Fibroblast of the conjunctiva (primary cell): ENCODE results near the gene RETREG3.
A peak's percentile ranks its signal among the peaks of the same experiment; 100 is the strongest.
"Not testable (repeated sequence)": the region's sequence is repeated elsewhere in the genome, so short reads cannot be mapped to it uniquely, and the experiment has no call there.

ENCODE experiments used
- DNase-seq: peaks from one replicate; pipeline ENCODE4 v3.0.0-alpha.2; 2010; ENCODE audit warnings: low read depth

Gene RETREG3

GRCh38 chr17:42571435-42572225, 37.5 kb downstream of the RETREG3 start:
- DNase-seq = no peak

DNA sequence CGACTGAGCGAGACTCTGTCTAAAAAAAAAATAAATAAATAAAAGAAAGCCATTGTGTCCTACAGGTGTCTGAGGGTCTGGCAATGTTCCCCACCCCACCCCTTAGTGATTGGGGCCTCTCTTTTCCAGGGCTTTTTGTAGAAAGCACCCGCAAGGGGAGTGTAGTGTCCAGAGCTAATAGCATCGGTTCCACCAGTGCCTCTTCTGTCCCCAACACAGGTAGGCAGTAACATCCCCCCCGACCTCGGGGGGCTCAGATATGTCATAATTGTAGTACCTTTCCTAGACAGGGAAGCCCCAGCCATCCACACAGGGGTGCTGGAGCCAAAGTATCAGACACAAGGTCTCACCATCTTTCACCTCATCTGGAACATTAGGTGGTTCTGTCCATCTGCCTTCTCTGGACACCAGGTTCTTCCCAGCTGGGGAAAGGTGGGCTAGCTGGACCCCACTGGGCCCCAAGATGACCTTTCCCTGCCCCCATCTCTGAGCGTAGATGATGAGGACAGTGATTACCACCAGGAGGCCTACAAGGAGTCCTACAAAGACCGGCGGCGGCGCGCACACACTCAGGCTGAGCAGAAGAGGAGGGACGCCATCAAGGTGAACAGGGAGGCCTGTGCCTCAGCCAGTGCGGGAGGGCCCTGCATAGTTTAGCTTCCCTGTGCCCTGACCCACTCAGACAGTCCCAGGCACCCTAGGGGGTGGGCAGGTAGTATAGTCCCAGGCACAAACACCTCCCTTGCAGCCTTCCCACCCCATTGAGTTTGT, 40.6 kb downstream of the RETREG3 start:
- DNase-seq = no peak

DNA sequence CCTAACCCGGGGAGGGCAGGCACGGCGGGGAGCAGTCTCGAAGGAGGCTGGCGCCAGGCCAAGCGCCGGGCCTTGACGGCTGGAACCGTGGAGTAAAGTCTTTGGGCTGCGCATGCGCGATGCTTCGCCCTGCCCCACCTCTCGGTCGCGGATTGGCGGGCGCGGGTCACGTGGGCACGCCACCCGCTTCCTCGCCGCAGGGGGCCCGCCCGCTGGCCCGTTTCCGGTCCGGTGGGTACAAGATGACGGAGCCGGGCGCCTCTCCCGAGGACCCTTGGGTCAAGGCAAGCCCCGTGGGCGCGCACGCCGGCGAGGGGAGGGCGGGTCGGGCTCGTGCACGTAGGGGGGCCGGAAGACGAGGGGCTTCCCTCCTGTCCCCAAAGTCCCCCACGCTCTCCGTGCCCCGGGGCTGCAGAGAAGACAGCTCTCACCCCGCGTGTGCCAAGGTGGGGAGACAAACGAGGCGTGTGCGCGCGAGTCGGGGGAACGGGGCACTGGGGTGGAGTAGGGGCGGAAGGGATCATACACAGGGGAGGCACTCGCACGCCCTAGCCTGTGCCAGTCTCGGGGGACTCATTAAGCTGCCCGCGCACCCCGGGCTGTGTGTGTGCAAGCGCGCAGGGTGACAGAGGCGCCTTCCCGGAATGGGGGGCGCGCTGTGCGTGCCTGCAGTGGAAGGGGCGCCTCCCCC, 42.1 kb downstream of the RETREG3 start, which contains the start of gene MLX:
Gene MLX (plus strand): TSS at position 218 of the 691 bp plus-strand sequence. CDS start 25 bp downstream, at position 243.
- peak; percentile 88 for DNase-seq

DNA sequence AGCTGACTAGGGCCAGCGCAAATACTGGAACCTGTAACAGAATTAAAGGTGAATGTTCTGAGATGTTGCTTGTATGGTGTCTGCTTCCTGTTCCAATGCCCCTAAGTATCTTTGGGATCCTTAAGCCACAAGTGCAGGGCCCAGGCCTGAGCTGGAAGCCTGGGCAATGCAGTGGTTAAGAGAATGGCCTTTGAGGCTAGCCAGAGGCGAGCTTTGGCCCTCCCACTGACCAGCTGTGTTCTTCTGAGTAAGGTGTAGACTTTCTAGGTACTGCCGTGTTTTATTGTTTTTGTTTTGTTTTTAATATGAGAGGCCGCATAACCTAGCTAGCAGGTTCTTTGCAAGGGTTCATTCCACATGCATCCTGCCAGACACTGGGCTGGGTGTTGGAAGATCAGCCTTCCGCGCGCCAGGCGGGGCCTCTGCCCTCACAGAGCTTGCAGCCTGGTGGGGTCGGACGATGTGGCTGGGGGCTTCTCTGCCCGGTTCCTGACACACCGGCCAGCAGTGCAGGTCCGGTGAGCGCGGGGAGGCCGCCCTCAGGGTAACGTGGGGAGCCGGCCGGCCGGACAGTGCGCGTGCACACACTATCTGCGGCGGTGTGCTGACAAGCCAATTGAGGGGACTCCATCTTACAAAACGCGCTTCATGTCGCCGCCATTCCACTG, 42.8 kb downstream of the RETREG3 start:
- no peak for DNase-seq

- no peak for DNase-seq
Observed at GRCh38 chr17:42565523-42566214, 43.5 kb downstream of the RETREG3 start.

DNA sequence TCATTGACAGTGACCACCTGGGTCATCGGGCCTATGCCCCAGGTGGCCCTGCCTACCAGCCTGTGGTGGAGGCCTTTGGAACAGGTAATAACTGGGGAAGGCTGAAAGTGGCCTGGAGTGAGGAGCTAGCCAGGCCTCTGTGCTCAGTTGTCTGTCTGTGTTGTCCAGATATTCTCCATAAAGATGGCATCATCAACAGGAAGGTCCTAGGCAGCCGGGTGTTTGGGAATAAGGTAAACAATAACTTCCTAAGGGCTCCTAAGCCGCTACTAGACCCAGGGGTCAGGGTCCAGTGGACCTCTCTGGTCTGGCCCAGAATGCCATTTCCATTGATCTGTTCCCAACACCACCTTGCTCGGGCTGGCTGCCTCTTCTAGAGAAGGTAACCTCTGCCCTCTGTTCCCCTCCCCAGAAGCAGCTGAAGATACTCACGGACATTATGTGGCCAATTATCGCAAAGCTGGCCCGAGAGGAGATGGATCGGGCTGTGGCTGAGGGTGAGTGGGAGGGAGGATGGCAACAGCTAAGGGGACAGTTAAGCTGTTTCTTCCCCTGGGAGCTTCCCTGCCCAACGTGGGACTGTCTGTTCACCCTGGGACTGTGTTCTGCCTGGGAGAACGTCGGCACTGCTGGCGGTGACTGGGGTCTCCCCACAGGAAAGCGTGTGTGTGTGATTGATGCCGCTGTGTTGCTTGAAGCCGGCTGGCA, 44.2 kb downstream of the RETREG3 start:
- no peak for DNase-seq

DNA sequence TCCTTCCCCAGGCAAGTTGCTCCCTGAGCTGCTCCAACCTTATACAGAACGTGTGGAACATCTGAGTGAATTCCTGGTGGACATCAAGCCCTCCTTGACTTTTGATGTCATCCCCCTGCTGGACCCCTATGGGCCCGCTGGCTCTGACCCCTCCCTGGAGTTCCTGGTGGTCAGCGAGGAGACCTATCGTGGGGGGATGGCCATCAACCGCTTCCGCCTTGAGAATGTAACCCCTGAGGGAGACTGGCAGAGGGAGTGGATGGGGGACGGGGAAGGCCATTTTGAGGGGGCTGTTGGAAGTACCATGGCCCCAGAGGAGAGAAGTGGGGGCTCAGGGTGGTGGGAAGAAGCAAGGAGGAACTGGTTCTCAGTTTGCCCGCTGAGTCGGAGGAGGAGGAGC, 45.2 kb downstream of the RETREG3 start:
- no peak for DNase-seq

DNA sequence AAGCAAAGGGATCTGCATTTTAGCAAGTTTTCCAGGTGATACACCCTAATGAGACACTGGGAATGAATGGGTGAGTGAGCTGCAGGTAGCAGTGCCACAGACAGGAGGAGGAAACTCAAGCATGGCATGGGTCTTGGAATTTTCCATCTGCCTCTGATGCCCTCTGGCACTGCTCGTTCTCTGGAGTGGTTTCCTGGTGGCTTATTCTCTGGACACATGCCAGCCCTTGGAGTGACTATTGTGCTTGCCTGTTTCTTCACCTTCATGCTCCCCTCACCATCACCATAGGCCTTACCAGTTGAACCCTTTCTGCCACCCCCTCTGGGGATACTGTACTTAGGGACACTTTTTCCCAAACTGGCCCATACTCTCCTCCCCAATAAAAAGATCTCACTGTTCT, 45.6 kb downstream of the RETREG3 start:
- DNase-seq = no peak

DNA sequence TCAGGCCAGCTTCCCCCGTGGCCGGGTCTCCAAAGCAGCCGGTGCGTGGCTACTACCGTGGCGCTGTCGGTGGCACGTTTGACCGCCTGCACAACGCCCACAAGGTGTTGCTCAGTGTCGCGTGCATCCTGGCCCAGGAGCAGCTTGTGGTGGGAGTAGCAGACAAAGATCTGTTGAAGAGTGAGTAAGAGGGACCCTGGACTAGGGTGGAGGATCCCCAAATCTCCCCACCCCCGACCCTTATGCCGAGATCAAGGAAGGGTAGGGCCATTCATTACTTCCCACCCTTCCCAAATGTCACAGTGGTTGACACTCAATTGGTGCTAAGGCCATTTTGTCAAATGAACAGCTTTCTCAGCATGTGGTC, 46.0 kb downstream of the RETREG3 start:
- DNase-seq = no peak

DNA sequence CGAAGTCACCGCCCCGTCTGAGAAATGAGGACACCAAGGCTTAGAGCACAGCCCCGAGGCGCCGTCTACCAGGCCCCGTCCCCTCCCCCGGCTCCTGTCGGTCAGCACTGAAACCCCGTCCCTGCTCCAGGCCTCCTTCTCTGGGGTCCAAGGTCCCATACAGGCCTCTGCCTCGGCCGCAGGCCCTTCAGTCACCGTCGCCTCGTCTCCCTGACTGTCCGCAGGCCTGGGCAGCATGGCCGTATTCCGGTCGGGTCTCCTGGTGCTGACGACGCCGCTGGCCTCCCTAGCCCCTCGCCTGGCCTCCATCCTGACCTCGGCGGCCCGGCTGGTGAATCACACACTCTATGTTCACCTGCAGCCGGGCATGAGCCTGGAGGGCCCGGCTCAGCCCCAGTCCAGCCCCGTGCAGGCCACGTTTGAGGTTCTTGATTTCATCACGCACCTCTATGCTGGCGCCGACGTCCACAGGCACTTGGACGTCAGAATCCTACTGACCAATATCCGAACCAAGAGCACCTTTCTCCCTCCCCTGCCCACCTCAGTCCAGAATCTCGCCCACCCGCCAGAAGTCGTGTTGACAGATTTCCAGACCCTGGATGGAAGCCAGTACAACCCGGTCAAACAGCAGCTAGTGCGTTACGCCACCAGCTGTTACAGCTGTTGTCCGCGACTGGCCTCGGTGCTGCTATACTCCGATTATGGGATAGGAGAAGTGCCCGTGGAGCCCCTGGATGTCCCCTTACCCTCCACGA, 46.6 kb downstream of the RETREG3 start:
- no peak for DNase-seq

DNA sequence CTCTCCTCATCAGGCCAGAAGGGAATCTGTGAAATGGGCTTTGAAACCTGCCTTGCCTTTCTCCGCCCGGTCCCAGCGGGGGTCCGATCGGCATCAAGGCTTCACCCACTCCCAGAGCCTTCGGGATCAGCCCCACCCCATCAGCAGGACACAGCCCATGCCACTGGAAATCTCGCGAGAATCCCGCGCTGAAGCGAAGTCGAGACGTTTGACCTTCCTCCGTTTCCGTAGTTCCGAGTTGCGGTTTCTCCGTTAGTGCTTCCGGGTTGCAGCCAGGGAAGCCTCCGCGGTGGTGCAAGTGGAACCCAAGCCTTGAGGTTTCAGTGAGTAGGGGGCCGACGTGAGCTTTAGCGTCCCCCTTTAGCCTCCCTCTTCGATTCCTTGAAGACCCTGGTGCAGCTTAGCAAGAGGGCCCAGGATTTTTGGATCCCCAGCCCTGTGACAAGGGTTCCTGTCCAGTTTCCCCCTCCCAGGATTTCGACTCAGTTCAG, 47.2 kb downstream of the RETREG3 start, which contains the start of gene COASY:
Gene COASY (plus strand): TSS at position 252 of the 491 bp plus-strand sequence. CDS start 475 bp downstream, outside the sequence.
- DNase-seq = peak; percentile 96

DNA sequence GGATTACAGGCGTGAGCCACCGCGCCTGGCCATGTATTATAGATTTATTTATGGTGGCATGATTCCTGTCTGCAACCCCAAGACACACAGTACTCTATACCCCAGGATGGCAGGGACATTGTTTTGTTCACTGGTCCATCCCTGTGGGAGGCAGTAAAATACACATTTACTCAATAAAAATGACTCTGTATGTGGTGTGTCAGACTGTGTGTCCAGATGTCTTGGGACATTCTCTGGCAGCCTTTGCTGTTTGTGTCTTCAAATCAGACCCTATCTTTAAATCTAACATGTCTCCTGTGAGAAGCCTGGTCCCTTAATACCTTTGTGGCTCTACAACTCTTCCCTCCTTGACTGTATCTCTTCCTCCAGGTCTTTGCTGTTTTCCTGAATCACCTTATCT, 48.9 kb downstream of the RETREG3 start:
- no peak for DNase-seq

DNA sequence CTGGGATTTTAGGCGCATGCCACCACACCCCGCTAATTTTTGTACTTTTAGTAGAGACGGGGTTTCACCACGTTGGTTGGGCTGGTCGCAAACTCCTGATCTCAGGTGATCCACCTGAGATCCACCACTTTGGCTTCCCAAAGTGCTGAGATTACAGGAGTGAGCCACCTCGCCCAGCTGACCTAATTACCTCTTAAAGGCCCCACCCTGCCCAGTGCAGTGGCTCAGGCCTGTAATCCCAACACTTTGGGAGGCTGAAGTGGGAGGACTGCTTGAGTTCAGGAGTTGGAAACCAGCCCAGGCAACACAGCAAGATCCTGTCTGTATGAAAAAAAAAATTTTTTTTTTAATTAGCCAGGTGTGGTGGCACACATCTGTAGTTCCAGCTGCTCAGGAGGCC, 50.1 kb downstream of the RETREG3 start:
- no peak for DNase-seq

- DNase-seq = not testable (repeated sequence)
Observed at GRCh38 chr17:42555961-42556617, 53.1 kb downstream of the RETREG3 start.

GRCh38 chr17:42555122-42555622, 54.0 kb downstream of the RETREG3 start:
- no peak for DNase-seq

GRCh38 chr17:42554250-42555121, 54.7 kb downstream of the RETREG3 start:
- DNase-seq = peak; percentile 28

- no peak for DNase-seq
Observed at GRCh38 chr17:42553866-42554249, 55.3 kb downstream of the RETREG3 start.

GRCh38 chr17:42553161-42553818, 55.9 kb downstream of the RETREG3 start:
- no peak for DNase-seq
